IMR-90 (cell line): Measurements from ENCODE around the gene ADGRF1. TPM values are rescaled to one million over a fixed set of nuclear protein-coding genes. Genes with fewer than 3 reads are reported as not detected.

Experiments
- ATAC-seq: fragments of 200-7000 bp; cut with Tn5 transposase; 2 replicates; pipeline ENCODE4 v1.9.1; 2020; ENCODE audit warnings: low read depth, mild to moderate bottlenecking, moderate library complexity
- BruUV-seq: library from RNA; stranded (reverse); fragments of 400-500 nt; replicated peaks from 2 replicates; lab custom pipeline; 2021; lab: Mats Ljungman, UMichigan
- CTCF ChIA-PET: fragments of 300-600 bp; formaldehyde crosslinking; extraction: SDS; loops from one replicate; lab custom pipeline; 2021; ENCODE audit warnings: antibody characterized with exemption; lab: Yijun Ruan, JAX
- POLR2A ChIA-PET: fragments of 300-600 bp; sonication (Branson Sonifier 250); formaldehyde crosslinking; loops from one replicate; lab custom pipeline; 2022; ENCODE audit warnings: antibody characterized with exemption; ENCODE audit not compliant: unreplicated experiment; lab: Charles Lee
- DNase-seq: peaks from one replicate; pipeline ENCODE4 v3.0.0; 2013
- H2AFZ ChIP-seq: replicated peaks from 2 replicates; pipeline ENCODE3; 2013; ENCODE audit warnings: low read length, mild to moderate bottlenecking; ENCODE audit not compliant: poor library complexity
- H2AK5ac ChIP-seq: 2 replicates; pipeline ENCODE4 v1.6.1; 2013; ENCODE audit warnings: low read depth, low read length, inconsistent platforms
- H2AK9ac ChIP-seq: replicated peaks from 2 replicates; pipeline ENCODE3; 2013; ENCODE audit warnings: mild to moderate bottlenecking, low read depth, low read length, moderate library complexity; ENCODE audit not compliant: poor library complexity
- H2BK120ac ChIP-seq: 2 replicates; pipeline ENCODE4 v1.6.1; 2013; ENCODE audit warnings: low read depth, low read length, inconsistent platforms
- H2BK15ac ChIP-seq: 3 replicates; pipeline ENCODE4 v1.6.1; 2013; ENCODE audit warnings: low read depth, low read length, inconsistent platforms
- H2BK20ac ChIP-seq: 2 replicates; pipeline ENCODE4 v1.6.1; 2013; ENCODE audit warnings: low read depth, mild to moderate bottlenecking, inconsistent platforms, low read length, moderate library complexity
- H2BK5ac ChIP-seq: 2 replicates; pipeline ENCODE4 v1.6.1; 2013; ENCODE audit warnings: mild to moderate bottlenecking, low read depth, low read length, inconsistent platforms; ENCODE audit not compliant: poor library complexity, severe bottlenecking
- H3K14ac ChIP-seq: replicated peaks from 2 replicates; pipeline ENCODE4 v1.6.1; 2013; ENCODE audit warnings: low read depth, low read length, inconsistent platforms
- H3K18ac ChIP-seq: 2 replicates; pipeline ENCODE4 v1.6.1; 2013; ENCODE audit warnings: low read depth, low read length, control low read depth
- H3K23ac ChIP-seq: 2 replicates; pipeline ENCODE4 v1.6.1; 2013; ENCODE audit warnings: low read depth, low read length, inconsistent platforms
- H3K27ac ChIP-seq: 2 replicates; pipeline ENCODE4 v1.5.1; 2013; ENCODE audit warnings: mild to moderate bottlenecking, control low read depth, low read length; ENCODE audit not compliant: insufficient read depth
- H3K27me3 ChIP-seq: 2 replicates; pipeline ENCODE4 v1.6.1; 2013; ENCODE audit warnings: low read length; ENCODE audit not compliant: control insufficient read depth, insufficient read depth
- H3K36me3 ChIP-seq: 2 replicates; pipeline ENCODE4 v1.6.1; 2013; ENCODE audit warnings: low read length, mixed read lengths; ENCODE audit not compliant: control insufficient read depth, insufficient read depth
- H3K4ac ChIP-seq: 2 replicates; pipeline ENCODE4 v1.6.1; 2013; ENCODE audit warnings: low read depth, low read length, inconsistent platforms
- H3K4me1 ChIP-seq: 2 replicates; pipeline ENCODE4 v1.6.1; 2013; ENCODE audit warnings: low read length, mixed read lengths; ENCODE audit not compliant: control insufficient read depth, insufficient read depth
- H3K4me2 ChIP-seq: 2 replicates; pipeline ENCODE4 v1.6.1; 2013; ENCODE audit warnings: low read depth, mild to moderate bottlenecking, control low read depth, low read length, moderate library complexity
- H3K4me3 ChIP-seq: 2 replicates; pipeline ENCODE4 v1.5.1; 2013; ENCODE audit warnings: low read depth, mild to moderate bottlenecking, control low read depth, low read length, moderate library complexity; ENCODE audit not compliant: insufficient read depth
- H3K56ac ChIP-seq: 2 replicates; pipeline ENCODE4 v1.6.1; 2013; ENCODE audit warnings: low read length, inconsistent platforms; ENCODE audit not compliant: insufficient read depth; ENCODE audit errors: extremely low read depth
- H3K79me1 ChIP-seq, 2 experiments: 2 replicates each; pipeline ENCODE4 v1.6.1; 2013; ENCODE audit warnings: low read length in 2 of 2, inconsistent platforms in 1 of 2, low read depth in 1 of 2
- H3K9ac ChIP-seq: 2 replicates; pipeline ENCODE4 v1.6.1; 2013; ENCODE audit warnings: low read depth, low read length, control low read depth
- H3K9me1 ChIP-seq: 2 replicates; pipeline ENCODE4 v1.6.1; 2013; ENCODE audit warnings: low read length, inconsistent platforms; ENCODE audit not compliant: insufficient read depth
- H3K9me3 ChIP-seq: 2 replicates; pipeline ENCODE4 v1.6.1; 2013; ENCODE audit warnings: low read length; ENCODE audit not compliant: control insufficient read depth, insufficient read depth
- H4K20me1 ChIP-seq: 2 replicates; pipeline ENCODE4 v1.6.1; 2013; ENCODE audit warnings: low read length, inconsistent platforms; ENCODE audit not compliant: insufficient read depth
- H4K5ac ChIP-seq: 2 replicates; pipeline ENCODE4 v1.6.1; 2013; ENCODE audit warnings: mild to moderate bottlenecking, low read depth, low read length, control low read depth
- H4K8ac ChIP-seq, 2 experiments: 2 replicates each; pipeline ENCODE4 v1.6.1; 2013; ENCODE audit warnings: low read depth in 2 of 2, low read length in 2 of 2, control low read depth in 1 of 2, inconsistent platforms in 1 of 2
- H4K91ac ChIP-seq: 2 replicates; pipeline ENCODE4 v1.6.1; 2013; ENCODE audit warnings: low read depth, low read length, inconsistent platforms; ENCODE audit not compliant: insufficient read depth
- CTCF ChIP-seq: conservative IDR thresholded peaks from 2 replicates; pipeline ENCODE4 v1.5.1; 2012; ENCODE audit warnings: mild to moderate bottlenecking, low read depth, low read length, improper control_type of control experiment
- ELK1 ChIP-seq: fragments of 150-350 bp; IDR thresholded peaks from 2 replicates; pipeline ENCODE4 v1.6.1; 2016; ENCODE audit warnings: low read depth, mild to moderate bottlenecking, low read length, moderate library complexity, borderline replicate concordance
- MXI1 ChIP-seq: IDR thresholded peaks from 2 replicates; pipeline ENCODE4 v1.6.1; 2012; ENCODE audit warnings: low read depth, mild to moderate bottlenecking, low read length, moderate library complexity, borderline replicate concordance
- NFE2L2 ChIP-seq: fragments of 150-350 bp; IDR thresholded peaks from 2 replicates; pipeline ENCODE4 v1.6.1; 2016; ENCODE audit warnings: low read depth, mild to moderate bottlenecking, low read length
- RCOR1 ChIP-seq: IDR thresholded peaks from 2 replicates; pipeline ENCODE4 v1.6.1; 2012; ENCODE audit warnings: mild to moderate bottlenecking, low read length, improper control_type of control experiment; ENCODE audit not compliant: insufficient replicate concordance
- RFX5 ChIP-seq: IDR thresholded peaks from 2 replicates; pipeline ENCODE4 v1.8.0; 2012; ENCODE audit warnings: low read depth, mild to moderate bottlenecking, low read length, moderate library complexity
- USF2 ChIP-seq: fragments of 150-350 bp; IDR thresholded peaks from 2 replicates; pipeline ENCODE4 v1.6.1; 2017; ENCODE audit warnings: mild to moderate bottlenecking, antibody characterized with exemption, low read length, low read depth
- WGBS, 2 experiments: methylation state at CpG; one replicate each; pipeline versions ENCODE4 v1.1.5 to v1.1.7; 2013; ENCODE audit warnings: missing lambda C conversion rate in 2 of 2; ENCODE audit not compliant: insufficient read length in 1 of 2; ENCODE audit errors: extremely low coverage in 2 of 2; 5-methylcytosine and 5-hydroxymethylcytosine counted together
- dilution Hi-C: fragments of 300-500 bp; cut with HindIII; formaldehyde crosslinking; loops from one replicate; pipeline ENCODE4 v1.14.3; 2018; ENCODE audit warnings: low sequenced_read_pairs; ENCODE audit not compliant: unreplicated experiment
- in situ Hi-C: fragments of 300-500 bp; cut with MboI; formaldehyde crosslinking; loops from 3 replicates; pipeline ENCODE4 v1.14.3; 2019; ENCODE audit warnings: low sequenced_read_pairs, inconsistent platforms, mixed read lengths
- intact Hi-C: fragments of 100-400 bp; cut with micrococcal nuclease; formaldehyde crosslinking; loops from 2 replicates; pipeline ENCODE4 v1.10.0; 2022
- polyA plus RNA-seq, 3 experiments: library from polyadenylated mRNA; depleted of rRNA; stranded (reverse); fragments of >200 nt; gene quantifications; 2 replicates each; pipeline ENCODE4 v1.2.3, GENCODE V29; 2012; ENCODE audit warnings: low replicate concordance in 1 of 3
- total RNA-seq: library from RNA; depleted of rRNA; stranded (reverse); fragments of >200 nt; gene quantifications from 2 replicates; pipeline ENCODE4 v1.2.3, GENCODE V29; 2012

The ADGRF1 gene
- total and polyA plus RNA-seq, 2 of the 4 experiments (the other 2 are of a cell fraction) = not detected

GRCh38 chr6:47029865-47030561 lies 12.1 kb downstream of the ADGRF1 start:
- Histone ChIP-seq H3K56ac (no peak overlapping the region), H3K14ac (no peak overlapping the region), H2AFZ (no peak overlapping the region), H3K27me3 (peaks cover 4% of the 10 kb centered on the region; the same call in 1 of the 2 replicates), H2BK15ac (no peak overlapping the region), H3K9me1 (no peaks in the 10 kb centered on the region), H3K4me3 (no peak overlapping the region), H3K23ac (no peak overlapping the region), H3K79me1 (no peaks in the 10 kb centered on the region), H4K5ac (no peak overlapping the region), H3K4ac (no peak overlapping the region), H2BK5ac (no peak overlapping the region), H3K4me1 (no peaks in the 10 kb centered on the region), H3K9me3 (no peaks in the 10 kb centered on the region), H4K20me1 (no peaks in the 10 kb centered on the region), H2AK9ac (no peak overlapping the region), H3K36me3 (no peaks in the 10 kb centered on the region), H4K91ac (no peak overlapping the region), H2BK120ac (no peak overlapping the region), H3K18ac (no peak overlapping the region), H2AK5ac (no peak overlapping the region), H3K9ac (no peak overlapping the region), H3K27ac (no peak overlapping the region), H3K4me2 (no peak overlapping the region), H2BK20ac (no peak overlapping the region), H4K8ac (no peak overlapping the region)
- intact Hi-C loops = no loop called here
- ATAC-seq = no peak
- CTCF ChIA-PET = no interaction called here
- dilution Hi-C loops = no loop called here
- 80% methylated on average over 1 of the region's 7 CpGs; no CpG with 5 or more reads in 1 of the 2 experiments for WGBS, 2 experiments
- no peak for DNase-seq
- TF ChIP-seq ELK1 (no peak), USF2 (no peak), RCOR1 (no peak), MXI1 (no peak), RFX5 (no peak), CTCF (no peak), NFE2L2 (no peak)
- no TSS peak for BruUV-seq
- in situ Hi-C loops = no loop called here
- POLR2A ChIA-PET = no interaction called here
